GM18498 (cell line): Measurements from ENCODE around the gene MTMR2.
"Not testable (repeated sequence)": the region's sequence is repeated elsewhere in the genome, so short reads cannot be mapped to it uniquely, and the experiment has no call there.

ENCODE experiments used
- ATAC-seq: cut with Tn5 transposase; IDR thresholded peaks from one replicate; pipeline ENCODE4 v1.9.1; 2021; ENCODE audit warnings: mild to moderate bottlenecking, moderate library complexity; ENCODE audit not compliant: unreplicated experiment

Gene MTMR2

GRCh38 chr11:95888439-95888838, 35.5 kb downstream of the MTMR2 start:
- no peak for ATAC-seq

DNA sequence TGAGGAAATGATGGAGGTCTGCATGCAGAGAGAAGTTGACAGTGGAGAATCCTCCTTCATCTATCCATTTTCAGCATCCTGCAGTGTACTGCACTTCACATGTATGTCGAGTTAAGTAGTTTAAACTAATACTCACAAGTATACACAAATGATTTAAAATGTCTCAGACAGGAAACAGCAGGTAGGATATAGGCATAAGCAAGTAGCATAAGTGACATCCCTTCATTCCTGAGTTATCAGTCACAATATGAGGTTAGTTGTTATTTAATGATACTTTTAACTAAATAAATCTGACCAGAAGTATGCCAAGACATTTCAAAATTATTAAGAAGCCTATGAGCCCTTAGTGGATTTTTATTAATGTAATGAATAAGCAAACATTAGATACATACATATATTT, 37.4 kb downstream of the MTMR2 start:
- ATAC-seq = no peak

DNA sequence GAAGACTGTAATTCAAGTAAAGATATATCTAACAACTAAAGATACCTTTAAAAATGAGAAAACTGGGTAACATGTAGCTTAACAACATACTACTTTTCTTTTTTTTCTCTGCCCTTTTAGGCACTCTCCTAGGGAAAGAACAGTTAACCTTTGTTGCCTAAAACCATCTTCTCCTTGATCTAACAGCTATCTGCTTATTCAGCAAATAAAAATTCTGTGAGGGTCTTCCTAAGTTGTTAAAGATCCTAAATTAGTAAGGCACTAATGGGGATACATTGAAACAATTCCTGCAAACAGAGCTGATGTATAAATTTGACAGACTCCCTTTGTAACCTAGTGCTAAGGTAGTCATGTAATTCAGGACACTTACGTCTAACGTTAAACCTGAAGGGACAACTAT, 39.1 kb downstream of the MTMR2 start:
- ATAC-seq = no peak

DNA sequence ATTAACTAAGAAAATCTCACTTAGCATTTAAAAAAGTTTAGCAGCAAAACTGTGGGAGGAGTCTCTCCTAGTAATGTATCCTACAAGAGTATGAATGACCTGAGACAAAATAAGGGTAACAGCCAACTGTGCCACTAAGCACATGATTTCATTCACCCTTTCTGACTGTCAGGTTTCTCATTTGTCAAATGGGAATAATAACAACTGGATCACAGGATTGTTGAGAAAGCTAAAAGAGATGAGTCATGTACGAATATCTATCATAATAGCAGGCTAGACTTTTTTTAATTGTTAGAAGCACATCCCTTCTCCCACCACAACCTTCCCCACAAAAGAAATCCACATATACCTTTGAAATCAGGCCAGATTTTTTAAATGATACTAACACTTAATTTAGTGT, 39.5 kb downstream of the MTMR2 start:
- no peak for ATAC-seq

- ATAC-seq = no peak
Measured at GRCh38 chr11:95883381-95883780, 40.5 kb downstream of the MTMR2 start.

DNA sequence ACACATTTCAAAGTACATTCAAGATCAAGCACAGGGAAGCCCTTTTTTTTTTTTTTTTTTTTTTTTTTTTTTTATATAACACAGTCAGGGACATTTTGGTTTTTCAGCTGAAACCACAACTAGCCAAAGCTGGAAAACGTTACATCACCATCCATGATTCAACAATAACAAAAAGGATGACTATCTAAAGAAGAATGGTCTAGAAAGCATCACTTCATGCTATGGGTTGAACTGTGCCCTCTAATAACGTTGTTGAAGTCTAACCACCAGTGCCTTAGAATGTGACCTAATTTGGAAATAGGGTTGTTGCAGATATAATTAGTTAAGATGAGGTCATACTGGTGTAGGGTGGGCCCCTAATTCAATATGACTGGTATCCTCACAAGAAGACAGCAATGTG, 46.6 kb downstream of the MTMR2 start:
- ATAC-seq = no peak

DNA sequence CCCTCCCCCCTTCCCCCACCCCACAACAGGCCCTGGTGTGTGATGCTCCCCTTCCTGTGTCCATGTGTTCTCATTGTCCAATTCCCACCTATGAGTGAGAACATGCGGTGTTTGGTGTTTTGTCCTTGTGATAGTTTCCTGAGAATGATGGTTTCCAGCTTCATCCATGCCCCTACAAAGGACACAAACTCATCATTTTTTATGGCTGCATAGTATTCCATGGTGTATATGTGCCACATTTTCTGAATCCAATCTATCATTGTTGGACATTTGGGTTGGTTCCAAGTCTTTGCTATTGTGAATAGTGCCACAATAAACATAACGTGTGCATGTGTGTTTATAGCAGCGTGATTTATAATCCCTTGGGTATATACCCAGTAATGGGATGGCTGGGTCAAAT, 53.0 kb downstream of the MTMR2 start:
- ATAC-seq = not testable (repeated sequence)

GRCh38 chr11:95867105-95867504, 56.8 kb downstream of the MTMR2 start:
- no peak for ATAC-seq

GRCh38 chr11:95863486-95864140, 60.3 kb downstream of the MTMR2 start:
- ATAC-seq = no peak

GRCh38 chr11:95860024-95860423, 63.9 kb downstream of the MTMR2 start:
- ATAC-seq = not testable (repeated sequence)

DNA sequence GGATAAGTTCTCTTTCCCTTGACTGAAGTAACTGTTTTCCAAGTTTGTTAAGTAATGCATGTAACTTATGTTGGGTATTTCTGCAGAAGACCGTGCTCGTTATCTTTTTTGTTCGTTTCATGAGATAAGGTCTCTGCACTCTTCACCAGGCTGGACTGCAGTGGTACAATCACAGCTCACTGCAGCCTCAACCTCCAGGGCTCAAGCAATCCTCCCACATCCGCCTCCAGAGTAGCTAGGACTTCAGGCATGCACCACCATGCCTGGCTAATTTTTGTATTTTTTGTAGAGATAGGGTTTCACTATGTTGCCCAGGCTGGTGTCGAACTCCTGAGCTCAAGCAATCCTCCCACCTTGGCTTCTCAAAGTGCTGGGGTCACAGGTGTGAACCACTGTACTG, 69.5 kb downstream of the MTMR2 start:
- not testable (repeated sequence) for ATAC-seq

GRCh38 chr11:95853862-95854261, 70.0 kb downstream of the MTMR2 start:
- ATAC-seq = no peak

- no peak for ATAC-seq
Measured at GRCh38 chr11:95853138-95853537, 70.8 kb downstream of the MTMR2 start.

- no peak for ATAC-seq
Measured at GRCh38 chr11:95850137-95850536, 73.8 kb downstream of the MTMR2 start.

GRCh38 chr11:95849087-95849825, 74.7 kb downstream of the MTMR2 start:
- ATAC-seq = no peak

DNA sequence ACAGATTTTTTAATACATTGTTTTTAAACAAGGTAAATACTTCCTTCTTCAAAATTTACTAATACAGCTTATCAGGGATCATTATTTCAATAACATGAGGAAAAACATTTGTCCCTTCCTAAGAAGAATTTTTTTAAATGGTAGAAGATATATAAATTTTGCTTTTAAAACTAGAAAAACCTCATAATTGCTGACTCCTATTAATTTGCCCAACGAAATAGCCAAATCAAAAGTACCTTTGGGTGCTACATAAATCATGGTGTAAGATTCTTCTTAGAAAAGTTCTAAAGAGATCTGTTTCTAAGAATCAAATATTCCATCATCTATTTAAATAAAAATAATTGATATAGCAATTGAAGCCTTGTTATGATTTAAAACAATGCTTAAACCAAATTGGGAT, 78.7 kb downstream of the MTMR2 start:
- no peak for ATAC-seq

DNA sequence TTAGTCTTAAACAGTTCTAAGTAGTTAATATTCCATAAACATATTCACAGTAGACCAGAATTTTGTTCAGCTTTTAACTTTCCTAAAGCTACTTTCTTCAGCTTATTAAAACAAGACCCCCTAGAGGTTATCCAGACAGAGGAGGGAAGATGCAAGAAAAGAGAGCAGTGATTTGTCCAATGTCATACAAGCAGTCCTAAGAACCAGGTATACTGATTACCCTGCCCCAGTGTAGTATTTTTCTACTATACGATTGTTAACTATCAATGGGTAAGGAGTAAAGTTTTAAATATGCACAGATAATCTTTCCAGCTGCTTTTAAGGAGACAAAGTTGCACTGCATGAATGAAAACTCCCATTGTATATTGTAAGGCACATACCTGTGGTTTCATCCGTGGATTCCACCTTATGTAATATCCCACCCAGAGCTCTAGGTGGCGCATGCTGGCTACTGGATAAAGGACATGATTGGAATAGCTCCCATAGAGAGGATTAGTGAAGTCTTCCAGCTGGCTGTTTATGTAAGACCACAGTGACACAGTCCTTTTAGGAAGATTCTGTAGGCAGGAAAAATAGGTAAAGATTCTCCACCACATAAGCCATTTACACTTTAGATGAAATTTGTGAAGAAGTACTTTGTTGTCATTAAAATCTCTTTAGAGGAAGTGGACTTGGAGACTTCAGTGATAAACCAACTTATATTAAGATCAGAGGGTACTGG, 88.0 kb downstream of the MTMR2 start:
- ATAC-seq = peak; percentile 94

DNA sequence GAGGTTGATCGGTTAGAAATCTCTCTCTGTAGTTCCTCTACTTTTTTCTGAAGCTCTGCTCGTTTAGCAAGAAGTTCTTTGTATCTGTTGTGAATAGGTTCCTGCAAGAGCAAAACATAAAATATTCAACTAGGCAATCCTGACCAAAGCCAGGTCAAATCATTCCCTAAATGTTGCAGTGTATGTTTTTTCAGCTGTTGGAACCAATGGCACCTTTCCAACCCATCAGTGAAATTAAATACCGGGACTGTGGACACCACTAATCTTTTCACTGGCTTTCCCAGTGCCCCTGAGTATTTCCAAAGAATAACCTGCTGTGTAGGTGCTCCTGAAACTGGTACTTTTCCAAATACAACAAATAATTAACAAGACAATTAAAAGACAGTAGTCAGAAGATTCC, 88.6 kb downstream of the MTMR2 start:
- ATAC-seq = no peak

DNA sequence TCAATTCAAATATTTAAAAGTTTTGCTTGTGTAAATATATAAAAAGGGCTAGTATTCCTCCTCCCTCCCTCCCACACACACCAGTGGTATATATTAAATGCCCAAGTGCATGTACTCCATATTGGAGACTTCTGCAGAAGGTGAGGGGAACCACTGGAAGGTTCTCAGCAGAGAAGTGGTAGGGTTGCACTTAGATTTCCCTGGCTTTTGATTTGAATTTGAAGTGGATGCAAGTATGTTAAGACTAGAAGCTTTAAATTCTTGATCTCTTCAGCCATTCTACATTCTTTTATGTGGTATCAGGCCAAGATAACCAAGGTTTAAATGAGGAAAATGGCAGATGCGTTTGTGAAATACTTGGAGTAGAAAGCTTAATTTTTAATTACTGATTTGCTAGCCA, 90.5 kb downstream of the MTMR2 start:
- no peak for ATAC-seq

GRCh38 chr11:95832763-95833162, 91.1 kb downstream of the MTMR2 start:
- no peak for ATAC-seq

DNA sequence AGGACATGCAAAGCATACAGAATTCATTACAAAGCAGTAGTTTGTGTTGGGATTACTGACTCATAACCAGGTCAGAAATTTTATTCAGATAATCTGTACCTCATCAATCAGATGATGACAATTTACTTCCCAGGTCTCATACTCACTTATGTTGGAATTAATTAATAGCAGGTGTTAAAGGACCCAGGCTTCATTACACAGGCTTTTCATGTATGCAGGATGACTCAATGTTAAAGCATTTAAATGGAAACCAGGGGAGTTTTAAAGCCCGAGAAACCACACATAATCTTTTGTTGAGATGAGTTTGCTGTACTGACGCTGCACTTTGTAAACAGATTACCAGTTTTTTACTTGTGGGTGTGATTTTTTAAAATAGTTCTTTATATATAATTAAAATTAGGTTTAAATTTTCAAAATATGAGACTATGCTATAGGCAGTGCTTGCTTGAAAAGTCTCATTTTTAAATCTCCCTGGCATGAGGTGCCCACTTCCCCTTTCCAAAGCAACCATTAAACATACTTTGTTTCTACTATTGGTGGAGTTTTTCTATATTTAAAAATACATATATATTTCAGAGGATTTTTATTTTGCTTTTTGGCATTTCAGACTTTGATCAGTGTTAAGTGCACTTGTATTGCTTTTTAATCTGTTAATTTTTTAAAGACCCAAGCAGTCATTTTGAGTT, 92.6 kb downstream of the MTMR2 start:
- ATAC-seq = no peak
